Lung (tissue), 12 donors: ENCODE results near the gene KRTAP10-8. TPM values are rescaled to one million over a fixed set of nuclear protein-coding genes. Genes with fewer than 3 reads are reported as not detected.
"Not testable (repeated sequence)": the region's sequence is repeated elsewhere in the genome, so short reads cannot be mapped to it uniquely, and the experiment has no call there.

Source experiments
- ATAC-seq: fragments of 200-7000 bp; cut with Tn5 transposase; one replicate; pipeline ENCODE4 v1.9.1; 2020; ENCODE audit warnings: moderate number of reproducible peaks; ENCODE audit not compliant: insufficient read depth, low FRiP score
- DNase-seq, 3 donors: peaks; one replicate each; pipeline ENCODE4 v3.0.0-alpha.2; 2013 to 2017
- H3K27ac ChIP-seq, 2 donors: one replicate each; pipeline ENCODE4 v1.5.1; 2013; ENCODE audit warnings: mild to moderate bottlenecking in 2 of 2, moderate library complexity in 2 of 2, control low read depth in 1 of 2, inconsistent platforms in 1 of 2, low read depth in 1 of 2, low read length in 1 of 2
- H3K27me3 ChIP-seq, 3 donors: one replicate each; pipeline ENCODE4 v1.5.1; 2013; ENCODE audit warnings: low read length in 2 of 3; ENCODE audit not compliant: control insufficient read depth in 3 of 3, insufficient read depth in 3 of 3
- H3K36me3 ChIP-seq, 4 donors: one replicate each; pipeline ENCODE4 v1.5.1; 2013; ENCODE audit warnings: low read length in 4 of 4, mild to moderate bottlenecking in 1 of 4, moderate library complexity in 1 of 4; ENCODE audit not compliant: control insufficient read depth in 4 of 4, insufficient read depth in 4 of 4
- H3K4me1 ChIP-seq, 5 donors: one replicate each; pipeline ENCODE4 v1.5.1; 2013; ENCODE audit warnings: low read length in 5 of 5, mild to moderate bottlenecking in 2 of 5, moderate library complexity in 1 of 5; ENCODE audit not compliant: control insufficient read depth in 5 of 5, insufficient read depth in 5 of 5
- H3K4me3 ChIP-seq: one replicate; pipeline ENCODE4 v1.5.1; 2013; ENCODE audit warnings: mild to moderate bottlenecking, control low read depth, moderate library complexity
- H3K9ac ChIP-seq, 2 donors: one replicate each; pipeline ENCODE4 v1.5.1; 2013; ENCODE audit warnings: low read length in 2 of 2, control low read depth in 1 of 2; ENCODE audit not compliant: insufficient read depth in 1 of 2
- H3K9me3 ChIP-seq, 4 donors: one replicate each; pipeline ENCODE4 v1.5.1; 2013; ENCODE audit warnings: low read length in 3 of 4, mild to moderate bottlenecking in 1 of 4, moderate library complexity in 1 of 4; ENCODE audit not compliant: control insufficient read depth in 4 of 4, insufficient read depth in 3 of 4
- WGBS, 2 donors: extraction: QIAGEN DNeasy Blood & Tissue Kit; methylation state at CpG; one replicate each; pipeline ENCODE4 v1.1.7; 2013; 5-methylcytosine and 5-hydroxymethylcytosine counted together
- polyA plus RNA-seq, 2 donors: library from polyadenylated mRNA; stranded (reverse); fragments of 200-250 nt; gene quantifications; one replicate each; pipeline ENCODE4 v1.2.1, GENCODE V29; 2013
- total RNA-seq, 2 donors: library from RNA; depleted of rRNA in 1 of 2; stranded (reverse); fragments of >200 nt in 1 of 2; gene quantifications; one replicate each; pipeline ENCODE4 v1.2.1, GENCODE V29; 2014 to 2021
- TF ChIP-seq, protein P1 (sequence below): IDR thresholded peaks from 2 replicates; pipeline ENCODE4 v1.5.1; 2012; ENCODE audit warnings: mild to moderate bottlenecking; ENCODE audit errors: control extremely low read depth, extremely low read depth
- donor health status: control.
- donor health status: control.
- donor health status: Bipolar disorder and iron deficiency.
- donor health status: healthy.
- donor health status: DM: yes; HTN: yes; CAD: no.

The KRTAP10-8 gene
- total and polyA plus RNA-seq, 4 donors: not detected

DNA sequence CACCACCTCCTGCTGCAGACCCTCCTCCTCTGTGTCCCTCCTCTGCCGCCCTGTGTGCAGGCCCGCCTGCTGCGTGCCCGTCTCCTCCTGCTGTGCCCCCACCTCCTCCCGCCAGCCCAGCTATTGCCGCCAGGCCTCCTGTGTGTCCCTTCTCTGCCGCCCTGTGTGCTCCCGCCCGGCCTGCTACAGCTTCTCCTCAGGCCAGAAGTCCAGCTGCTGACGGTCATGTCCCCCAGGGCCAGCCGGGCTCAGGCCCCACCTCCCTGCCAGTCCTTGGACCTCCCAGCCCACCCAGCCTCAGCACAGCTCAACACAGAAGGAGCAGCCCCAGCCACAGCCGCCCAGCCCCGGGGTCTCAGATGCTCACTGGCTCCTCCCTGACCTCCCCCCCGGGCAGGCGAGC lies 16.0 kb downstream of the KRTAP10-8 start:
- not testable (repeated sequence) for H3K27me3 ChIP-seq, H3K36me3 ChIP-seq, H3K9ac ChIP-seq, H3K4me1 ChIP-seq, H3K4me3 ChIP-seq, ATAC-seq, H3K27ac ChIP-seq
- 55 to 67% methylated on average over 11 to 15 of the region's 15 CpGs for WGBS, 2 donors
- peaks cover 0 to 14% (median 11%) of the 10 kb centered on the region in 4 donors for H3K9me3 ChIP-seq
- peak in 2 of 3 donors; percentile 29 to 40 for DNase-seq

DNA sequence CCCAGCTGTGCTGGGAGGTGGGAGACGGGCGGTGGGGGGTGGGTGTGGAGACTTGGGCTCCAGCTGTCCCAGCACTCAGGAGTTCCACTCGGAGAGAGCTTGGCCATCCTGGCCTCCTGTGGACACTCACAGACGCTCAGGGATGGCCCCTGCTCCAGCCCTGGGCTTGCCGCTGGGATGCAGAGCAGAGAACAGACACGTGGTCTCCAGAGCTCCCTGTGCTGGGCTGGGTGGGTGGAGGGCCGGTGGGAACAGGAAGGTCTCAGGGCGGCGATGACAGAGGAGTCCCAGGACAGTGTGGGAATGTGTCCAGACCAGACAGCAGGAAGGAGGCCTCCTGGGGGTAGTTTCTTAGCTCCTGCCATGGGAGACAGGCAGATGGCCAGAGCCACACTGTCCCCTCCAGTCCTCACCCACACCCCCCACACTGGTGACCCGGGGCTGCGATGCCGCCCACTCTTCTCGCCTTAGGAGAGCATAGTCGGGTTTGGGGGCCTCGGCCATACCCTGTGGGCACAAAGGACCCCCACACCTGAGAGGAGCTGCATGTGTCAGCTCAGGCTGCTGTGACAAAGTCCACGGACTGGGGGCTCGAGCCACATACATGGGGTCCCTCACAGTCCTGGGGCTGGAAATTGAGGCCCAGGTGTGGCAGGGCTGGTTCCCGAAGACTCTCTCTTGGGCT lies 17.0 kb downstream of the KRTAP10-8 start:
- Histone ChIP-seq H3K9ac (no peak overlapping the region), H3K27me3 (no peaks in the 10 kb centered on the region), H3K4me3 (no peak overlapping the region), H3K4me1 (peaks cover 0 to 2% (median 0%) of the 10 kb centered on the region in 5 donors), H3K27ac (no peak overlapping the region), H3K36me3 (no peaks in the 10 kb centered on the region), H3K9me3 (peaks cover 0 to 11% (median 10%) of the 10 kb centered on the region in 4 donors)
- 73 to 81% methylated on average over 18 of the region's 18 CpGs for WGBS, 2 donors
- no peak for ATAC-seq
- TF ChIP-seq, protein P1, sequence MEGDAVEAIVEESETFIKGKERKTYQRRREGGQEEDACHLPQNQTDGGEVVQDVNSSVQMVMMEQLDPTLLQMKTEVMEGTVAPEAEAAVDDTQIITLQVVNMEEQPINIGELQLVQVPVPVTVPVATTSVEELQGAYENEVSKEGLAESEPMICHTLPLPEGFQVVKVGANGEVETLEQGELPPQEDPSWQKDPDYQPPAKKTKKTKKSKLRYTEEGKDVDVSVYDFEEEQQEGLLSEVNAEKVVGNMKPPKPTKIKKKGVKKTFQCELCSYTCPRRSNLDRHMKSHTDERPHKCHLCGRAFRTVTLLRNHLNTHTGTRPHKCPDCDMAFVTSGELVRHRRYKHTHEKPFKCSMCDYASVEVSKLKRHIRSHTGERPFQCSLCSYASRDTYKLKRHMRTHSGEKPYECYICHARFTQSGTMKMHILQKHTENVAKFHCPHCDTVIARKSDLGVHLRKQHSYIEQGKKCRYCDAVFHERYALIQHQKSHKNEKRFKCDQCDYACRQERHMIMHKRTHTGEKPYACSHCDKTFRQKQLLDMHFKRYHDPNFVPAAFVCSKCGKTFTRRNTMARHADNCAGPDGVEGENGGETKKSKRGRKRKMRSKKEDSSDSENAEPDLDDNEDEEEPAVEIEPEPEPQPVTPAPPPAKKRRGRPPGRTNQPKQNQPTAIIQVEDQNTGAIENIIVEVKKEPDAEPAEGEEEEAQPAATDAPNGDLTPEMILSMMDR: no peak
- peak in 1 of 3 donors; percentile 44 for DNase-seq

DNA sequence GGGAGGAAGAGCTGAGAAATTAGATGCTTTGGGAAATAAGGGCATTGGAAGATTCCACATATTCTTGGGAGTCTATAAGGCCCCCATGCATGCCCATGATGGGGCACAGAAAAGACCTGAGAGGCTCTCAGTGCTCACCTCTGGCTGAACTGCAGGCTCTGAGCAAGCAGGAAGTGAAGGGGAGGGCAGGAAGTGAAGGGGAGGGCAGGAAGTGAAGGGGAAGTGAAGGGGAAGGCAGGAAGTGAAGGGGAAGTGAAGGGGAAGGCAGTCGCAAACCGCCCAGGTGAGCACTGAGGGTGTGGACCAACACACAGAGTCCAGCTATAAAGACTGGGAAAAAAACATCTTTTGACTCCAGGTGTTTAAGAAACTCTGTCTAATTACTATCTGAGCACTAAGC lies 18.6 kb downstream of the KRTAP10-8 start:
- Histone ChIP-seq H3K36me3 (no peaks in the 10 kb centered on the region), H3K9me3 (peaks cover 0 to 9% (median 6%) of the 10 kb centered on the region in 4 donors), H3K4me3 (no peak overlapping the region), H3K27ac (no peak overlapping the region), H3K27me3 (peaks cover 0 to 3% (median 0%) of the 10 kb centered on the region in 3 donors), H3K4me1 (peaks cover 0 to 2% (median 0%) of the 10 kb centered on the region in 5 donors), H3K9ac (no peak overlapping the region)
- 39 to 53% methylated on average over 2 of the region's 2 CpGs for WGBS, 2 donors
- ATAC-seq: no peak
- TF ChIP-seq, protein P1: no peak
- no peak for DNase-seq

DNA sequence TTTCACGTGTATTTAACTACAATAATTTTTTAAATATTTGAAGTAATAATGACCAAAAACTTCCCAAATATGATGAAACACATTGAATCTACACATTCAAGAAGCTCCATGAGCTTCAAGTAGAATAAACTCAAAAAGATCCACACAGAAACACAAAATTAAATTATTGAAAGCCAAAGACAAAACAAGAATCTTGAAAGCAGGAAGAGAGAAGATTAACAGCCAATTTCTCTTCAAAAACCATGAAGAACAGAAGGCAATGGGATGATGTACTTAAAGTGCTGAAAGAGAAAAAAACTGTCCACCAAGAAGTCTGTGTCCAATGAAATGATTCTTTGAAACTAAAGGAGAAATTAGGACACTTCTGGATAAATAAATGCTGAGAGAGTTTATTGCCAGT lies 20.2 kb downstream of the KRTAP10-8 start:
- TF ChIP-seq, protein P1: no peak
- H3K4me1 ChIP-seq: peaks cover 0 to 2% (median 0%) of the 10 kb centered on the region in 5 donors

More for the DNA sequence above, 20.2 kb downstream of the KRTAP10-8 start:
- ATAC-seq: no peak
- H3K27ac ChIP-seq: no peak overlapping the region
- H3K9ac ChIP-seq: no peak overlapping the region
- no peak overlapping the region for H3K4me3 ChIP-seq
- H3K9me3 ChIP-seq: peaks cover 0 to 9% (median 6%) of the 10 kb centered on the region in 4 donors
- 84 to 95% methylated on average over 1 of the region's 1 CpG for WGBS, 2 donors
- no peak for DNase-seq
- no peaks in the 10 kb centered on the region for H3K36me3 ChIP-seq
- H3K27me3 ChIP-seq: peaks cover 0 to 3% (median 0%) of the 10 kb centered on the region in 3 donors
